GM19351 (cell line): ENCODE data around the gene PDIK1L.

ENCODE experiments used
- ATAC-seq: cut with Tn5 transposase; IDR thresholded peaks from one replicate; pipeline ENCODE4 v1.9.1; 2021; ENCODE audit warnings: mild to moderate bottlenecking, moderate library complexity; ENCODE audit not compliant: unreplicated experiment

Gene PDIK1L

DNA sequence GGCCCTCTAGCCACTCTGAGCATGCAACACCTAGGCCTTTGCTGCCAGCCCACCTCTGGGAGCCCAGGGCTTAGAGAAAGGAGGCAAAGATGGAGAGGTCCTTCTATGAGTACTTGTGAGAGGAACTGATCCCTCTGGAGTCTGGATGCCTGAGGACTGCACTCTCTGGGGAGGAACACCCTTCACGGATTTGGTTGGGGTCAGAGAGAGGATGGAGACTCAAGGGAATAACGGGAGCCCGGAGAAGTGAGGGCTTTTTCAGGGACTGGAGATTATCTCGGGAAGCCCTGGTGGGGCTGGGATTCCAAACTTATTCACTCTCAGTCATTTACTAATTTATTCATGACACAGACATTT lies 57.6 kb downstream of the PDIK1L start:
- no peak for ATAC-seq

DNA sequence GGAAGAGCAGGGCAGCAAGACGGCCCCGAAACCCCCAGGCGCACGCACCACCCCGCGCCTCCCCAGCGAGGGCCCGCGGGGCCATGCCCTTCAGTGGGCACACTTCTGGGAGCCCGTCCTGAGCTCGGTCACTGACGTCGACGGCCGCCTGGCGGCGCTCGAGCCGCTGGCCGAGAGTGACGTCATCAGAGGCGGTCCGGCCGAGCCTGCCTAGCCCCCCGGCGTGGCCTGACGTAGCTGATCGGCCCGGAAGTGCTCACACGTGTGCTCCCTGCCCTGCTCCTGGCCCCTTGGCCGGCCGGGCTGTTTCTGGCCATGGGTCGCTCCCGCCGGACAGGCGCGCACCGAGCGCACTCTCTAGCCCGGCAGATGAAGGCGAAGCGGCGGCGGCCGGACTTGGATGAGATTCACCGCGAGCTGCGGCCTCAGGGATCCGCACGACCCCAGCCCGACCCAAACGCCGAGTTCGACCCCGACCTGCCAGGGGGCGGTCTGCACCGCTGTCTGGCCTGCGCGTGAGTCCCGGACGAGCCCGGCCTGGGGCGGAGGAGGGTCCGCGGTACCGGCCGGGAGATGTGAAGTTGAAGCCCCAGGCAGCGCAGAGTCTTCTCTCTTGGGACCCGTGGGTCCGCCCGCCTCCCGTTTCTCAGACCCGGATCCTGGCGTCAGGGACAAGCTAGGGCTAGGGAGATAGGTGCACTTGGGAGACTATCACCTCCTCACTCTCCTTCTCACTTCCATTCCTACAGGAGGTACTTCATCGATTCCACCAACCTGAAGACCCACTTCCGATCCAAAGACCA lies 58.2 kb downstream of the PDIK1L start, which contains the start of gene ZNF593:
Gene ZNF593 (plus strand): TSS at position 240 of the 803 bp plus-strand sequence. CDS start 76 bp downstream, at position 316.
- ATAC-seq = peak; percentile 97

- ATAC-seq = no peak
These were observed 58.8 kb downstream of the PDIK1L start for GRCh38 chr1:26170472-26170821.

- ATAC-seq = no peak
These were observed 59.8 kb downstream of the PDIK1L start, which contains the start of gene ZNF593OS for GRCh38 chr1:26171084-26172072. TSS of gene ZNF593OS (minus strand) at chr1:26171832. CDS start at chr1:26171661, 171 bp downstream.
